MM.1S (cell line): Measurements from ENCODE around the gene LMO7.
"Not testable (repeated sequence)": the region's sequence is repeated elsewhere in the genome, so short reads cannot be mapped to it uniquely, and the experiment has no call there.

Experiments used
- CTCF ChIP-seq: fragments of 300-600 bp; sonication (generic); IDR thresholded peaks from 2 replicates; pipeline ENCODE4 v1.5.1; 2016; ENCODE audit warnings: antibody characterized with exemption, low read length, mixed read lengths
- EZH2 ChIP-seq: fragments of 300-600 bp; sonication (generic); optimal IDR thresholded peaks from 2 replicates; pipeline ENCODE3; 2017; ENCODE audit warnings: low read depth, mild to moderate bottlenecking, antibody characterized with exemption, low read length, mixed read lengths
- EZH2phosphoT487 ChIP-seq: fragments of 300-600 bp; sonication (generic); IDR thresholded peaks from 2 replicates; pipeline ENCODE4 v1.6.1; 2018; ENCODE audit warnings: antibody characterized with exemption, low read length

GRCh38 chr13:75793188-75793567 is 157.0 kb downstream of the LMO7 start:
- TF ChIP-seq EZH2, CTCF, EZH2phosphoT487: not testable (repeated sequence)
